Effector memory CD4-positive, alpha-beta T cell (primary cell): ENCODE results near the gene ZNF436.
"Not testable (repeated sequence)": the region's sequence is repeated elsewhere in the genome, so short reads cannot be mapped to it uniquely, and the experiment has no call there.

Source experiments
- DNase-seq, 3 donors: peaks; one replicate each; pipeline ENCODE4 v3.0.0-alpha.2; 2020
- H3K27ac ChIP-seq: 2 replicates; pipeline ENCODE4 v1.7.0; 2013; ENCODE audit warnings: mild to moderate bottlenecking, low read length, moderate library complexity; ENCODE audit not compliant: insufficient read depth, poor library complexity, severe bottlenecking
- H3K27me3 ChIP-seq: replicated peaks from 2 replicates; pipeline ENCODE4 v1.7.0; 2013; ENCODE audit warnings: mild to moderate bottlenecking, low read length; ENCODE audit not compliant: insufficient read depth, control insufficient read depth, poor library complexity, severe bottlenecking
- H3K36me3 ChIP-seq: 2 replicates; pipeline ENCODE4 v1.7.0; 2013; ENCODE audit warnings: mild to moderate bottlenecking, low read length, moderate library complexity; ENCODE audit not compliant: control insufficient read depth, insufficient read depth
- H3K4me1 ChIP-seq: 2 replicates; pipeline ENCODE4 v1.7.0; 2013; ENCODE audit warnings: low read length, mild to moderate bottlenecking; ENCODE audit not compliant: control insufficient read depth, insufficient read depth, poor library complexity, severe bottlenecking
- H3K4me3 ChIP-seq: 2 replicates; pipeline ENCODE4 v1.7.0; 2013; ENCODE audit warnings: low read length, low read depth, mild to moderate bottlenecking; ENCODE audit not compliant: insufficient read depth, poor library complexity, severe bottlenecking
- H3K9me3 ChIP-seq: 2 replicates; pipeline ENCODE4 v1.7.0; 2013; ENCODE audit warnings: mild to moderate bottlenecking, low read length, moderate library complexity; ENCODE audit not compliant: control insufficient read depth

Gene ZNF436

GRCh38 chr1:23322770-23323169 lies 46.9 kb downstream of the ZNF436 start:
- Histone ChIP-seq H3K9me3 (no peaks in the 10 kb centered on the region), H3K4me3 (no peak overlapping the region), H3K27ac (no peak overlapping the region), H3K4me1 (no peaks in the 10 kb centered on the region), H3K36me3 (peaks cover 43% of the 10 kb centered on the region), H3K27me3 (no peaks in the 10 kb centered on the region)
- no peak for DNase-seq

- not testable (repeated sequence) for H3K4me1 ChIP-seq, H3K4me3 ChIP-seq, DNase-seq, H3K9me3 ChIP-seq, H3K27ac ChIP-seq, H3K27me3 ChIP-seq
- peaks cover 35% of the 10 kb centered on the region for H3K36me3 ChIP-seq
Measured at GRCh38 chr1:23310280-23310679, 59.4 kb downstream of the ZNF436 start.
